Mesodermal cell (in vitro differentiated cells): ENCODE measurements around the gene ATP10A.
"Not testable (repeated sequence)": the region's sequence is repeated elsewhere in the genome, so short reads cannot be mapped to it uniquely, and the experiment has no call there.

Experiments
- H3K27ac ChIP-seq: 2 replicates; pipeline ENCODE4 v1.7.0; 2013; ENCODE audit warnings: mild to moderate bottlenecking, low read depth, low read length, moderate library complexity; ENCODE audit not compliant: severe bottlenecking
- H3K36me3 ChIP-seq: 2 replicates; pipeline ENCODE4 v1.7.1; 2013; ENCODE audit warnings: mild to moderate bottlenecking, low read length, moderate library complexity; ENCODE audit not compliant: control insufficient read depth, insufficient read depth
- H3K4me1 ChIP-seq: one replicate; pipeline ENCODE4 v1.7.1; 2013; ENCODE audit warnings: mild to moderate bottlenecking, low read length; ENCODE audit not compliant: insufficient read depth, control insufficient read depth, poor library complexity, severe bottlenecking
- H3K4me3 ChIP-seq: 2 replicates; pipeline ENCODE4 v1.7.0; 2013; ENCODE audit warnings: low read length, control low read depth, mild to moderate bottlenecking; ENCODE audit not compliant: insufficient read depth, poor library complexity, severe bottlenecking; ENCODE audit errors: extremely low read depth
- H3K9me3 ChIP-seq: 2 replicates; pipeline ENCODE4 v1.7.1; 2013; ENCODE audit warnings: mild to moderate bottlenecking, low read length, moderate library complexity; ENCODE audit not compliant: control insufficient read depth
- WGBS, 2 experiments: methylation state at CpG; one replicate each; pipeline ENCODE4 v1.1.5; 2013; ENCODE audit warnings: missing lambda C conversion rate in 2 of 2; ENCODE audit not compliant: insufficient coverage in 2 of 2; 5-methylcytosine and 5-hydroxymethylcytosine counted together

Gene ATP10A

DNA sequence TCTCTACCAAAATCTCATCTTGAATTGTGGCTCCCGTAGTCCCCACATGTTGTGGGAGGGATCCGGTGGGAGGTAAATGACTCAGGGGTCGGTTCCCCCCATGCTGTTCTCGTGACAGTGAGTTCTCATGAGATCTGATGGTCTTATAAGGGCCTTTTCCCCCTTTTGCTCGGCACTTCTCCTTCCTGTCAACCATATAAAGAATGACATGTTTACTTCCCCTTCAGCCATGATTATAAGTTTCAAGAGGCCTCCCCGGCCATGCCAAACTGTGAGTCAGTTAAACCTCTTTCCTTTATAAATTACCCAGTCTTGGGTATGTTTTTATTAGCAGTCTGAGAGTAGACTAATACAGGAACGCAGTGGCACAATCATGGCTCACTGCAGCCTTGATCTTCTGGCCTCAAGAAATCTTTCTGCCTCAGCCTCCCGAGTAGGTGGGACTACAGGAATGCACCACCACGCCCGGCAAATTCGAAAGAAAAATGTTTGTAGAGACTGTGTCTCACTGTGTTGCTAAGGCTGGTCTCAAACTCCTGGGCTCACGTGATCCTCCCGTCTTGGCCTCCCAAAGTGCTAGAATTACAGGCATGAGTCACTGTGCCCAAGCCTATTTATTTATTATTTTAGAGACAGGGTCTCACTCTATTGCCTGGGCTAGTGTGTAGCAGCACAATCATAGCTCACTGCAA, 101.0 kb downstream of the ATP10A start:
- no peaks in the 10 kb centered on the region for H3K4me1 ChIP-seq
- no peak overlapping the region for H3K27ac ChIP-seq
- 87 to 90% methylated on average over 10 to 11 of the region's 13 CpGs for WGBS, 2 experiments
- no peaks in the 10 kb centered on the region for H3K36me3 ChIP-seq
- no peak overlapping the region for H3K4me3 ChIP-seq
- no peaks in the 10 kb centered on the region for H3K9me3 ChIP-seq

DNA sequence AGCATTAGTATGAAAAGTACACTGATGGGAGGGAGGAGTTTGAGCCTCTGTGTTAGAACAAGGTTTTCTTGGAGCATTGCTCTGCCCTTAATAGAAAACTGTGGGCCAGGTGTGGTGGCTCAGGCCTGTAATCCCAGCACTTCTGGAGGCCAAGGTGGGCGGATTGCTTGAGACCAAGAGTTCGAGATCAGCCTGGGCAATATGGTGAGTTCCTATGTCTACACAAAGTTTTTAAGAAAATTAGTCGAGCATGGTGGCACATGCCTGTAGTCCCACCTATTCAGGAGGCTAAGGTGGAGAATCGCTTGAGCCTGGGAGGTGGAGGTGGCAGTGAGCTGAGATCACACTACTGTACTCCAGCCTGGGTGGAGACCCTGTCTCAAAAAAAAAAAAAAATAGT, 103.7 kb downstream of the ATP10A start:
- Histone ChIP-seq H3K4me1 (no peaks in the 10 kb centered on the region), H3K4me3 (no peak overlapping the region), H3K36me3 (no peaks in the 10 kb centered on the region), H3K27ac (no peak overlapping the region), H3K9me3 (no peaks in the 10 kb centered on the region)
- 82 to 91% methylated on average over 3 to 4 of the region's 4 CpGs for WGBS, 2 experiments

DNA sequence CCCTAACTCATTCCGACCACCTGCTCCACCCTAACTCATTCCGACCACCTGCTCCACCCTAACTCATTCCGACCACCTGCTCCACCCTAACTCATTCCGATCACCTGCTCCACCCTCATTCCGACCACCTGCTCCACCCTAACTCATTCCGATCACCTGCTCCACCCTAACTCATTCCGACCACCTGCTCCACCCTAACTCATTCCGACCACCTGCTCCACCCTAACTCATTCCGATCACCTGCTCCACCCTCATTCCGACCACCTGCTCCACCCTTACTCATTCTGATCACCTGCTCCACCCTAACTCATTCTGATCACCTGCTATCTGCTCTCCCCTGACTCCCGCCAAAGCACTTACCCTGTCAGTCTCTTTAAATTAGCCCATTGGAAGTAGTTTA, 104.5 kb downstream of the ATP10A start:
- H3K36me3 ChIP-seq, H3K4me3 ChIP-seq, H3K4me1 ChIP-seq, H3K27ac ChIP-seq, H3K9me3 ChIP-seq: not testable (repeated sequence)
- WGBS, 2 experiments, result 82 to 97% methylated on average over 2 to 5 of the region's 11 CpGs

DNA sequence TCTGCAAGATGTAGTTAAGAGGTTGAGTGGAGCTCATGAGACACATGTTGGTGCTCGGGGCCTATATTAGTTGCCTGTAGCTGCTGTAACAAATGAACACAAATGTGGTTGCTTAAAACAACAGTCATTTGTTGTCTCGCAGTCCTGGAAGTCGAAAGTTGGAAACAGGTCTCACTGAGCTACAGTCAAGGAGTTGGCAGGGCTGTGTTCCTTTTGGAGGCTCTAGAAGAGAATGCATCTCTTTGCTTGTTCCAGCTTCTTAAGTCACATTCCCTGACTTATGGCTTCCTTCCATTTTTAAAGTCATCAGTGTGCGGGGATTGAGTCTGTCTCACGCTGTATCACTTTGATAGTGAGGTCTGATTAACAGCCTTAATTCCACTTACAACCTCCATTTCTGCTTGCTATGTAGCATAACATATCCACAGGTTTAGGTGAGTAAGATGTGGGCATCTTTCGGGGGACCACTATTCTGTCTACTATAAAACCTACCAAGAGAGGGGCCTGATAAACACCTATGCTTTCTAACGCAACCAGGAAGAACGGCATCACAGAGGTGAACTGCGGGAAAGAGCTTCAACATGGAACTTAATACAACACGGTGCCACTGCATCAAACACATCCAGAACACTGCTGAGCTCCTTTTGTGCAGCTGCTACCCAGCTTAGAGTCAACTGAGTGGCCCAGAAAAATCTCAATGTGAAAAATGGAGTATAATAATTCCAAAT, 119.4 kb downstream of the ATP10A start:
- Histone ChIP-seq H3K36me3 (no peaks in the 10 kb centered on the region), H3K4me1 (no peaks in the 10 kb centered on the region), H3K9me3 (no peaks in the 10 kb centered on the region), H3K4me3 (no peak overlapping the region), H3K27ac (no peak overlapping the region)
- WGBS, 2 experiments, result 92 to 93% methylated on average over 5 to 6 of the region's 10 CpGs

DNA sequence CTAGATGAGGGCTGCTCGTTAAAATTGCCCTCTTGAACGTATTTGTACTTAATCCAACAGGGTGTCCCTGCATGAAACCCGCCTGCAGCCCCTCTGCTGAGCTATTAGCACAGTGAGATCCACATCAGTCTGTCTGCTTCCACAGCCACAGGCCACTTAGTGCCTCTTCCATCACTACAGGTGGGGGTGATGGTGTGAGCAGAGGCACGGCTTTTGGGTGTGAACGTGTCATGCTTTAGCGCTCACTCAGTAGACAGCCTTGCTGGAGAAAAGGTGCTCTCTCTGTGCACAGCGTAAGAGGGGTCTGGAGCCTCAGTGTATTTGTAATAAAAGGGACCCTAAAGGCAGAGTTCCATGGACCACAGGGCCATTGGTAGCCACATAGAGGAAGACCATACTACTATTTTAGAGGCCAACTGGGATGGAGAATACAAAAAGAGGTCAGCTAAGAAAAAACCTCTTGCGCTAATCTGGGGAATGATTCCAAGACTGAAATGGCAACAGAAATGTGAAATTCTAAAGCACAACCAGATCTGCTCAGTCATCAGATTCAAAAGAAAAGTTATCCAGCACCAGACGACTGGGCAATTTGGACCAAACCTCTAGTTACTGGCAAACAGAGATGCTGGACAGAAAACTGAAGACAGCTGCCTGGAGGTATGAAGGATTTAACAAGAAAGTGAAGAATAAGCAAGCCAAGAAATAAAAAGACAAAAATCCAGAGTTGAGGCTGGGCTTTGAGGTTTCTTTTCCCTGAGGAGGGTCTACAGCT, 120.2 kb downstream of the ATP10A start:
- Histone ChIP-seq H3K4me3 (no peak overlapping the region), H3K4me1 (no peaks in the 10 kb centered on the region), H3K9me3 (no peaks in the 10 kb centered on the region), H3K27ac (no peak overlapping the region), H3K36me3 (no peaks in the 10 kb centered on the region)
- WGBS, 2 experiments, result 86 to 92% methylated on average over 8 to 9 of the region's 9 CpGs

DNA sequence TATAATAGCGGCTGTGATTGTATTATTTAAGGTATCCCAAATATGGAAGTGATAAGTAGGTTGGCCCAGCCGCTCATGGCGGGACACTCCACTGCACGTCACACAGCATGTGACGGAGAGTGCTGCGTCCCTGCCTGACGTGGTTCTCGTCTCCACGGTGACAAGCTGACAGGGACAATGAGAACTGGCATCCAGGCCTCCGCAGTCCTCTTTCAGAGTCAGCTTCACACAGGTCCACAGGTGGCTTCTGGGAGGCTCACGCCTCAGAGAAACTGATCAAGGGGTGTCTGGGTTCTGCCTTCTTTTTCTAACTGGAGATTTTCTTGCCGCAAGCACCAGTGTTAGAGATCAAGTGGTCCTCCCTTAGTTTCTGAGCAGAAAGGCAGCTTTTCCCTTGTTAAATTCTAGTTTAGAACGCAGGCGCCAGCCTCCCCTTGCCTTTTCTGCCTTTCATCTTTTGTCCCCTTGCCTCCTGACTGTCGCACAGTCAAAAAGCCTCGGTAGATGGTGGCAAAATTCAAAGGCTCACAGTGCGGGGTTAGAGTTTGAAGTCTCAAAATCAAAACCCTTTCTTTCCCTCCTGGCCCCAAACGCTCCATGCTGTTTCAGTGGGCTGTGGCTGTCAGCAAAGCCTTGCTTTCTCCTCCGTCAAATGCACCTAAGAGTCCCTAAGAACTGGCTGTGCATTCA, 120.9 kb downstream of the ATP10A start:
- H3K36me3 ChIP-seq, result no peaks in the 10 kb centered on the region
- WGBS, 2 experiments, result 81 to 82% methylated on average over 14 to 18 of the region's 19 CpGs
- H3K4me1 ChIP-seq, result peaks cover 7% of the 10 kb centered on the region
- H3K27ac ChIP-seq, result no peak overlapping the region
- H3K9me3 ChIP-seq, result no peaks in the 10 kb centered on the region
- H3K4me3 ChIP-seq, result no peak overlapping the region

DNA sequence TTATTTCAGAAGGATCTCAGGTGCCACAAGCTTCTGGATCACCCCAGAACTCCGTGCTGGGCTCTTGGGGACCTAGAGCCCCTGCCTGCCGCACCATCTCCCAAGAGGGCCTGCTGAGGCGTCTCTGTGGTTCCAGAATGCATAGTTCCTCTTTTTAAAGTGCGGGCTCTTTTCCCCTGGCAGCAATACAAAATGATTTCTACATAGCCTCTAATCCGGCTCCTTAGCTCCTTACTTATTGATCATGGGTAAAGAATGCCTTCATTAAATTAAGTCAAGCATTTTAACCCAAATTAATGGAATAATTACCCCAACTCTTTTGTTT, 121.9 kb downstream of the ATP10A start:
- WGBS, 2 experiments, result 89 to 92% methylated on average over 4 to 5 of the region's 5 CpGs
- H3K9me3 ChIP-seq, result no peaks in the 10 kb centered on the region
- H3K36me3 ChIP-seq, result no peaks in the 10 kb centered on the region
- no peak overlapping the region for H3K27ac ChIP-seq
- H3K4me3 ChIP-seq, result no peak overlapping the region
- peaks cover 12% of the 10 kb centered on the region for H3K4me1 ChIP-seq

DNA sequence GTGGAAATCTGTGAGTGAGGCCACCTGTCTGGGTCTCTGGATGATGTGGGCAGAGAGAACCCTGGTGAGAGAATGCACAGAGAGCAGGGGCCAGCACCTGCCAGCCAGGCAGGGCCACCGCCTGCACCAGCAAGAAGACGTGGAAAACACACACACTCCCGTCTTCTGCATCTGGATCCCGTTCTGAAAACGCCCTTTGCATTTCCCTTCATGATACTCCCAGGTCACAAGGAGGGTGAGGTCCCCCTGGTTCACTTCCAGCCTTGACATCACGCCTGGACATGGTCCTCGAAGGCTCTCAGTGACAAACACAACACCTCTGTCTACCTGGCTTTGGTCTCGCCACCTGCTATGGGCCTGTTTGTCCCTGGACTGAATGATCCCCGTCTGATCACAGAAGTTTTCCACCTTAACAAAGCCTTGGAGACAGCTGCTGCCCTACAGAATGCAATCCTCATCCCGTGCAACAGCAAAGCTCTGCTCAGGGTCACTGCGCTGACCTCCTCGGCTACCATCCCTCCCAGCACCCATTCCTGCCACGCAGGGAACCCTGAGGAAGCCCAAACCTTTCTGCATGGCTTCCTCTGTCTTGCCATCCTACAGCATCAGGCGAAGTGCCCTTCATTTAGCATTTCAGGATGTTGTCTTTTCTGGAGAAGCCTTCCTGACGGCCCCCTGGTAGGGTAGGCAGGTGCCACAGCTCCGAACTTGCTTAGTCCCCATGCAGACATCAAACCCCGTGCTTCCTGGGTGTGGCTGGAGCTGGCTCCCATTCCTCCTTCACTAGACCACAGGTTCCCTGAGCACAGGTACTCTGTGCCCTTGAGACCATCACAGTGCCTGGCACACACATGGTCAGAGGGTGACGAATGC, 122.5 kb downstream of the ATP10A start:
- peaks cover 13% of the 10 kb centered on the region for H3K4me1 ChIP-seq
- no peak overlapping the region for H3K27ac ChIP-seq
- no peaks in the 10 kb centered on the region for H3K36me3 ChIP-seq
- WGBS, 2 experiments, result 85 to 92% methylated on average over 15 to 18 of the region's 18 CpGs
- H3K9me3 ChIP-seq, result no peaks in the 10 kb centered on the region
- H3K4me3 ChIP-seq, result no peak overlapping the region

DNA sequence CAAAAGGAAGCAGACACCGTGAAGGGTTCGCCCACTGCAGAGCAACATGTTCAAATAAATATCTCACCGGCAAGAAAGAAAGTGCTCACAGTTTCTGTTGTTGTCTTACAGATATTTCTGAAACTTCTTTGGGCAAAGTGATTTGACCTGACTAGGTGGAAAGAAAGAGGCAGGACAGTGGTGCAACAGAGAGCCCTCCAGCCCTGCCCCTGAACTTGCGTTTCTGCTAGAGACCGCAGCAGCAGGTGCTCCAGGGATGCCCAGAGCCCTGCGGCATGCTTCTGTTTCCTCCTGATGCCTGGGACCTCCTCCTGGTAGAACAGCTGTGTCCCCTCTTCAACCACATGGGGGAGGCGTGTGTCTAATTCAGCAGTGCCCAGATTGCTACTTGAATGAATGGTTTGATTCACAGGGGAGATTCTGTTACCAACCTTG, 123.4 kb downstream of the ATP10A start:
- H3K36me3 ChIP-seq, result no peaks in the 10 kb centered on the region
- H3K9me3 ChIP-seq, result no peaks in the 10 kb centered on the region
- 72 to 83% methylated on average over 5 to 6 of the region's 7 CpGs for WGBS, 2 experiments
- peaks cover 16% of the 10 kb centered on the region for H3K4me1 ChIP-seq
- no peak overlapping the region for H3K4me3 ChIP-seq
- H3K27ac ChIP-seq, result no peak overlapping the region
